ENCODE data around the gene APEX2. TPM values are rescaled to one million over a fixed set of nuclear protein-coding genes. Genes with fewer than 3 reads are reported as not detected.
"Not testable (repeated sequence)": the region's sequence is repeated elsewhere in the genome, so short reads cannot be mapped to it uniquely, and the experiment has no call there.

APEX2 gene
- total RNA-seq, 4 donors from 2014 or later, result 12.4 to 25.2 (median 22.0) TPM

DNA sequence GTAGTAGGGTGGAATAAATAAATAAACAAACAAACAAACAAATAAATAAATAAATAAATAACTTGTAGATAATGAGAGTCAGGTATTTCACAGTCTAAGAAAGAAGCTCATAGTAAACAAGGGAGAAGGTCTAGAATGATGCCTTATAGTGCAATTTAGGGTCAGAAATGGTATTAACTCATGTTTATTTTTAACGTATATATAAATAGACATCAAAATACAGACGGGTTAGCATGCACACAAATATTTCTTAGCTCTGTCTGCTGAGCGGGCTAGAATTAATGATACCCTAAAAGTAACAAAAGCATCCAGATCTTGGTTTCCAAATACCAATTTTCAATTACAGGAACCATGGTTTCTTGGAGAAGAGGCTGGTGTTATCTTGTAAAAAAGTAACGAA lies 22.8 kb upstream of the APEX2 start:
- Histone ChIP-seq H3K9me3 (no peaks in the 10 kb centered on the region), H3K4me1 (no peaks in the 10 kb centered on the region), H3K36me3 (no peaks in the 10 kb centered on the region), H3K27ac (no peak overlapping the region), H3K27me3 (no peaks in the 10 kb centered on the region), H3K4me3 (no peak overlapping the region)
- 69% methylated on average over 4 of the region's 4 CpGs for WGBS
- TF ChIP-seq, protein P1, sequence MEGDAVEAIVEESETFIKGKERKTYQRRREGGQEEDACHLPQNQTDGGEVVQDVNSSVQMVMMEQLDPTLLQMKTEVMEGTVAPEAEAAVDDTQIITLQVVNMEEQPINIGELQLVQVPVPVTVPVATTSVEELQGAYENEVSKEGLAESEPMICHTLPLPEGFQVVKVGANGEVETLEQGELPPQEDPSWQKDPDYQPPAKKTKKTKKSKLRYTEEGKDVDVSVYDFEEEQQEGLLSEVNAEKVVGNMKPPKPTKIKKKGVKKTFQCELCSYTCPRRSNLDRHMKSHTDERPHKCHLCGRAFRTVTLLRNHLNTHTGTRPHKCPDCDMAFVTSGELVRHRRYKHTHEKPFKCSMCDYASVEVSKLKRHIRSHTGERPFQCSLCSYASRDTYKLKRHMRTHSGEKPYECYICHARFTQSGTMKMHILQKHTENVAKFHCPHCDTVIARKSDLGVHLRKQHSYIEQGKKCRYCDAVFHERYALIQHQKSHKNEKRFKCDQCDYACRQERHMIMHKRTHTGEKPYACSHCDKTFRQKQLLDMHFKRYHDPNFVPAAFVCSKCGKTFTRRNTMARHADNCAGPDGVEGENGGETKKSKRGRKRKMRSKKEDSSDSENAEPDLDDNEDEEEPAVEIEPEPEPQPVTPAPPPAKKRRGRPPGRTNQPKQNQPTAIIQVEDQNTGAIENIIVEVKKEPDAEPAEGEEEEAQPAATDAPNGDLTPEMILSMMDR (IDR thresholded peaks at IDR 0.05), result no peak
- TF ChIP-seq EP300 (IDR thresholded peaks at IDR 0.05) (no peak), POLR2AphosphoS5 (IDR thresholded peaks at IDR 0.05) (no peak), POLR2A (IDR thresholded peaks at IDR 0.05) (no peak)
- no peak for DNase-seq (ENCODE audit: low spot score in 2 of 2)

DNA sequence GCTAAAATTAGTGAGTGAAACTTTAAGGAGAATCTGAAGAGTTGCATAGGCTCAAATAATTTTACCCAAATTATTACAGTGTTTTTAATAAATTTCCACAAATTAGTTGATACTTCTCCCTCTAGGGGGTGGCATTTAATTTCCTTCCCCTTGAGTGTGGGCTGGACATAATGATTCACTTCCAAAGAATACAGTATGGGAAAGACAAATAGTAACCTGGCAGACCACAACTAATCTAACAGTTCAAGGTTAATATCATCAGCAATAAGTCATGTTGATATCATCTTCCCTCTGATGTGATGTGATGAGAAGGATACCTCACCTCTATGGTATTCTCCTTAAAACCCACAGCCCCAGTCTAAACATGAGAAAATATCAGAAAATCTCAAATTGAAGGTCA lies 21.7 kb upstream of the APEX2 start:
- H3K27me3 ChIP-seq, result no peaks in the 10 kb centered on the region
- H3K4me3 ChIP-seq, result no peak overlapping the region
- DNase-seq (ENCODE audit: low spot score in 2 of 2), result no peak
- H3K9me3 ChIP-seq, result no peaks in the 10 kb centered on the region
- no peak overlapping the region for H3K27ac ChIP-seq
- H3K36me3 ChIP-seq, result no peaks in the 10 kb centered on the region
- TF ChIP-seq POLR2A (IDR thresholded peaks at IDR 0.05) (no peak), EP300 (IDR thresholded peaks at IDR 0.05) (no peak), POLR2AphosphoS5 (IDR thresholded peaks at IDR 0.05) (no peak)
- TF ChIP-seq, protein P1 (IDR thresholded peaks at IDR 0.05), result no peak
- H3K4me1 ChIP-seq, result no peaks in the 10 kb centered on the region

DNA sequence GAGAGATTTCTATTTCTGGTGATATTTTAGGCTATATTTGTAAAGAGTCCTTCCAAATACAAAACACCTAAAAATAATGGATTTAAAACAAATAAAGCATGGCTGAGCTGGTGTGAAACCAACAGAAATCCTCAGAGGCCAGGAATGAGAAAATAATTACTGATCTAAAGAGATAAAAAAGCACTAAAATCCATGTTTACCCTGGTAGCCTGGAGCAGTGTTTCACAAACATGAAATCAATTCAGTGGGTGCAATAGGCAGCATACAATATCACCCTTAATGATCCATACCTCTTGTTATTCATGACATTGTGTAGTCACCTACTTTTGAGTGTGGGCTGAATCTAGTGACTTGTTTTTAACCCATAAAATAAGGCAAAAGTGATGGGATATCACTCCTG lies 20.7 kb upstream of the APEX2 start:
- no peak overlapping the region for H3K4me3 ChIP-seq
- no peaks in the 10 kb centered on the region for H3K4me1 ChIP-seq
- no peaks in the 10 kb centered on the region for H3K36me3 ChIP-seq
- no peak for DNase-seq (ENCODE audit: low spot score in 2 of 2)
- no peaks in the 10 kb centered on the region for H3K27me3 ChIP-seq
- TF ChIP-seq EP300 (IDR thresholded peaks at IDR 0.05) (no peak), POLR2A (IDR thresholded peaks at IDR 0.05) (no peak)
- TF ChIP-seq, protein P1 (IDR thresholded peaks at IDR 0.05), result no peak
- H3K27ac ChIP-seq, result no peak overlapping the region
- no peaks in the 10 kb centered on the region for H3K9me3 ChIP-seq

DNA sequence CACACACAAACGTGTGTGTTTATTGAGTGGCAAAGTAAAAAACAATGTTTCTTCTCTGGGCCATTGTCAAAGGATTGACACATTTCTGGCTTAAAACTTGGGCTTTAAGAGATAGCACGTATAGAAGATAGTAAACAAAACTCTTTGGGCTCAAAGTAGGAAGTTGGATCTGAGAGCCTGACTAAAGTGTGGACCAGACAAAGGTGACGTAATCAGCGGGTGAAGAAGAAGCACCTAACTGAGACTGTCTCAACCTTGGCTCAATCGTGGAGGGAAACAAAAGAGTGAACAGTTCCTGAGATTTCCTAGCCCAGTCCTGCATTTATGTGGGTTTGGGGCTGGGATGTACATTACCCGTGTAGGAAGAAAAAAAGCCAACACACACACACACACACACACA lies 19.8 kb upstream of the APEX2 start:
- WGBS, result 66% methylated on average over 6 of the region's 6 CpGs

DNA sequence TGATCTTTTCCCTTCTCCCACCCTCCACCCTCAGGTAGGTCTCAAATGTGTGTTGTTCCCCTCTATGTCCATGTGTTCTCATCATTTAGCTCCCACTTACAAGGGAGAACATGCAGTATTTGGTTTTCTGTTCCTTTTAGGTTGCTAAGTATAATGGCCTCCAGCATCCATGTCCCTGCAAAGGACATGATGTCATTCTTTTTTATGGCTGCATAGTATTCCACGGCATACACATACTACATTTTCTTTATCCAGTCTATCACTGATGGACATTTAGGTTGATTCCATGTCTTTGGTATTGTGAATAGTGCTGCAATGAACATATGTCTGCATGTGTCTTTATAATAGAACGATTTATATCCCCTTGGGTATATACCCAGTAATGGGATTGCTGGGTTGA lies 16.9 kb upstream of the APEX2 start:
- WGBS, result 95% methylated on average over 2 of the region's 2 CpGs
- not testable (repeated sequence) for H3K4me3 ChIP-seq; H3K4me1 ChIP-seq; H3K27me3 ChIP-seq; DNase-seq (ENCODE audit: low spot score in 2 of 2); H3K9me3 ChIP-seq; H3K36me3 ChIP-seq; H3K27ac ChIP-seq

More for the DNA sequence above, 19.8 kb upstream of the APEX2 start:
- Histone ChIP-seq H3K4me1 (no peaks in the 10 kb centered on the region), H3K9me3 (no peaks in the 10 kb centered on the region), H3K4me3 (no peak overlapping the region), H3K27me3 (no peaks in the 10 kb centered on the region), H3K36me3 (no peaks in the 10 kb centered on the region), H3K27ac (no peak overlapping the region)
- TF ChIP-seq EP300 (IDR thresholded peaks at IDR 0.05) (no peak), POLR2AphosphoS5 (IDR thresholded peaks at IDR 0.05) (no peak), POLR2A (IDR thresholded peaks at IDR 0.05) (no peak)
- TF ChIP-seq, protein P1 (IDR thresholded peaks at IDR 0.05), result no peak
- DNase-seq (ENCODE audit: low spot score in 2 of 2), result no peak

DNA sequence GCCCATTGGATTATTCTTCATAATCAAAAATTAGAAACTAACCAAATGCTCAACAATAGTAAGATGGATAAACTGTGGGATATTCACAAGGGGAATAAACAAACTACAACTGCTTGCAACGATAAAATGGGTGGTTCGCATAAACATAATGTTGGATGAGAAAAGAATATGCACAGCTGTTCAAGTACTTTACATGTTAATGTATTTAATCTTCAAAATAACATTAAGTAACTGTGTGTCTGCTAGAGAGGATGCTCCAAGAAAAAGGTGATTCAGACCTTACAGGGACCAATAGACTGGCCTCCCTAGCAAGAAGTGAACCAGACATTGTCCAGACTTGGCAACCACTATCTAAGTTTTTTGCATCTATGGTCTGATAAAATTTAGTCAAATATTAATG lies 8.5 kb upstream of the APEX2 start:
- TF ChIP-seq POLR2A (IDR thresholded peaks at IDR 0.05), result no peak
- WGBS, result 90% methylated on average over 2 of the region's 2 CpGs
- Histone ChIP-seq H3K27me3 (no peaks in the 10 kb centered on the region), H3K4me1 (no peaks in the 10 kb centered on the region), H3K9me3 (no peaks in the 10 kb centered on the region), H3K36me3 (no peaks in the 10 kb centered on the region), H3K27ac (no peak overlapping the region), H3K4me3 (no peak overlapping the region)
- no peak for DNase-seq (ENCODE audit: low spot score in 2 of 2)
